Adrenal gland (tissue), 12 donors: Measurements from ENCODE around the gene MARCHF9. TPM values are rescaled to one million over a fixed set of nuclear protein-coding genes. Genes with fewer than 3 reads are reported as not detected.

Experiments
- DNase-seq, 7 donors: peaks; one replicate each; pipeline ENCODE4 v3.0.0-alpha.2; 2019 to 2020
- H3K27ac ChIP-seq, 5 donors: fragments of 200-600 bp; sonication (generic) in 4 of 5; 1 replicate in 3 of 5; 2 replicates in 2 of 5; pipeline versions ENCODE4 v1.5.1 to v1.8.0; 2016 to 2020; ENCODE audit warnings: mild to moderate bottlenecking in 1 of 5
- H3K27me3 ChIP-seq: fragments of 200-600 bp; 2 replicates; pipeline ENCODE4 v1.8.0; 2021
- H3K36me3 ChIP-seq, 2 donors: fragments of 200-600 bp; replicated peaks in 1 of 2; 1 replicate in 1 of 2; 2 replicates in 1 of 2; pipeline versions ENCODE4 v1.5.1 to v1.8.0; 2018 to 2022
- H3K4me1 ChIP-seq, 2 donors: fragments of 200-600 bp; replicated peaks in 1 of 2; 1 replicate in 1 of 2; 2 replicates in 1 of 2; pipeline versions ENCODE4 v1.5.1 to v1.8.0; 2018 to 2021
- H3K4me3 ChIP-seq, 4 donors: fragments of 200-600 bp; sonication (generic) in 3 of 4; one replicate each; pipeline ENCODE4 v1.5.1; 2016 to 2018
- H3K9me3 ChIP-seq, 3 donors: fragments of 200-600 bp; sonication (generic) in 1 of 3; replicated peaks in 1 of 3; 1 replicate in 2 of 3; 2 replicates in 1 of 3; pipeline versions ENCODE4 v1.5.1 to v1.8.0; 2016 to 2021
- CTCF ChIP-seq, 6 experiments: fragments of 450-650 bp in 4 of 6; fragments of 200-600 bp in 2 of 6; sonication (generic) in 1 of 6; IDR thresholded peaks; 1 replicate in 5 of 6; 2 replicates in 1 of 6; pipeline versions ENCODE4 v1.5.1 to v1.8.0; 2016 to 2021; ENCODE audit warnings: antibody characterized with exemption in 6 of 6, mild to moderate bottlenecking in 2 of 6, moderate library complexity in 1 of 6
- POLR2A ChIP-seq, 2 donors: fragments of 450-650 bp; IDR thresholded peaks; one replicate each; pipeline ENCODE4 v1.6.1; 2017; ENCODE audit warnings: antibody characterized with exemption in 2 of 2, mild to moderate bottlenecking in 2 of 2, moderate library complexity in 1 of 2
- WGBS, 4 donors: extraction: QIAGEN DNeasy Blood & Tissue Kit in 2 of 4; methylation state at CpG; one replicate each; pipeline versions ENCODE4 v1.1.5 to v1.1.7; 2013 to 2017; 5-methylcytosine and 5-hydroxymethylcytosine counted together
- intact Hi-C, 2 donors: fragments of 100-400 bp; cut with DNase I; formaldehyde crosslinking; loops; one replicate each; pipeline versions ENCODE4 v1.14.1 to v1.15.0; 2022 to 2023
- polyA plus RNA-seq, 3 donors: library from polyadenylated mRNA; stranded (reverse); fragments of 200-250 nt in 2 of 3; fragments of 350-450 nt in 1 of 3; fragmentation: Illumina TruSeq in 1 of 3; extraction: RNeasy Lipid Tissue Mini Kit (QIAGEN cat#74804) in 1 of 3; gene quantifications; one replicate each; pipeline ENCODE4 v1.2.3, GENCODE V29; 2013 to 2014
- total RNA-seq, 9 donors: library from RNA; depleted of rRNA in 4 of 9; stranded (reverse); fragments of >200 nt in 4 of 9; fragments of 120-200 nt in 1 of 9; fragmentation: NEBNext Ultra II Directional in 1 of 9; extraction: Animal tissue kit (Norgen Biotek cat#: 25700) in 1 of 9; gene quantifications; one replicate each; pipeline versions ENCODE4 v1.1.0 to v1.2.4, GENCODE V29; 2013 to 2023
- donor health status: healthy with polysubstance abuse.
- donor health status: Bipolar disorder and iron deficiency.
- donor health status: DM: yes; HTN: yes; CAD: no.
- donor health status: DM: no; HTN: no; CAD: no.
- donor health status: DM: no; HTN: no; CAD: no.
- donor health status: DM: yes; HTN: yes; CAD: no.

MARCHF9 gene
- total and polyA plus RNA-seq, 12 donors = 6.7 to 45.1 (median 16.6) TPM

- Histone ChIP-seq H3K4me3 (peak overlapping the region in 1 of 4 donors; percentile 4), H3K4me1 (peaks cover 21 to 29% of the 10 kb centered on the region in 2 donors), H3K9me3 (no peaks in the 10 kb centered on the region), H3K27me3 (peaks cover 30% of the 10 kb centered on the region), H3K36me3 (peaks cover 0 to 1% of the 10 kb centered on the region in 2 donors), H3K27ac (no peak overlapping the region)
- no peak for TF ChIP-seq POLR2A (IDR thresholded peaks at IDR 0.05)
- no peak for TF ChIP-seq CTCF (IDR thresholded peaks at IDR 0.05)
- 50 to 71% (median 56%) methylated on average over 1 of the region's 1 CpG for WGBS, 4 donors
- intact Hi-C loops = no loop called here
- no peak for DNase-seq
Observed at GRCh38 chr12:57741413-57741789, 13.5 kb upstream of the MARCHF9 start.

- Histone ChIP-seq H3K36me3 (peaks cover 0 to 8% of the 10 kb centered on the region in 2 donors), H3K4me1 (peaks cover 20 to 23% of the 10 kb centered on the region in 2 donors), H3K4me3 (peak overlapping the region in 1 of 4 donors; percentile 4), H3K27ac (peak overlapping the region in 1 of 5 donors; percentile 48), H3K27me3 (peaks cover 24% of the 10 kb centered on the region), H3K9me3 (no peaks in the 10 kb centered on the region)
- TF ChIP-seq POLR2A (IDR thresholded peaks at IDR 0.05) (no peak), CTCF (IDR thresholded peaks at IDR 0.05) (peak in 1 of 6 experiments; percentile 2)
- intact Hi-C loops = no loop called here
- 42 to 46% (median 45%) methylated on average over 7 to 14 of the region's 14 CpGs for WGBS, 4 donors
- DNase-seq = no peak
Observed at GRCh38 chr12:57741844-57742738, 12.8 kb upstream of the MARCHF9 start.

- 83 to 92% (median 88%) methylated on average over 2 of the region's 2 CpGs for WGBS, 4 donors
Observed at GRCh38 chr12:57743769-57744168, 11.1 kb upstream of the MARCHF9 start.

More at GRCh38 chr12:57743769-57744168, 11.1 kb upstream of the MARCHF9 start:
- DNase-seq = no peak
- Histone ChIP-seq H3K9me3 (no peaks in the 10 kb centered on the region), H3K27ac (no peak overlapping the region), H3K4me1 (peaks cover 7 to 10% of the 10 kb centered on the region in 2 donors), H3K36me3 (peaks cover 0 to 25% of the 10 kb centered on the region in 2 donors), H3K27me3 (peaks cover 11% of the 10 kb centered on the region), H3K4me3 (no peak overlapping the region)
- intact Hi-C loops = no loop called here
- no peak for TF ChIP-seq POLR2A (IDR thresholded peaks at IDR 0.05)
- no peak for TF ChIP-seq CTCF (IDR thresholded peaks at IDR 0.05)
